HL-60 (cell line): ENCODE measurements around the gene ATP1A4.

Experiments used
- DNase-seq, 2 experiments: peaks; one replicate each; pipeline ENCODE4 v3.0.0-alpha.2; 2010 to 2020; ENCODE audit warnings: low read depth in 1 of 2, low spot score in 1 of 2
- H3K27ac ChIP-seq: fragments of 250-450 bp; sonication (Bioruptor Pico); replicated peaks from 2 replicates; pipeline ENCODE4 v1.5.1; 2020; ENCODE audit warnings: mild to moderate bottlenecking, moderate library complexity
- H3K27me3 ChIP-seq: fragments of 250-450 bp; sonication (Bioruptor Pico); 2 replicates; pipeline ENCODE4 v1.5.1; 2021; ENCODE audit warnings: mild to moderate bottlenecking, moderate library complexity; ENCODE audit not compliant: insufficient read depth, poor library complexity, severe bottlenecking
- H3K4me3 ChIP-seq: replicated peaks from 2 replicates; pipeline ENCODE4 v1.5.1; 2011; ENCODE audit warnings: mild to moderate bottlenecking, control low read depth, low read length; ENCODE audit not compliant: insufficient read depth
- GABPA ChIP-seq: IDR thresholded peaks from 2 replicates; pipeline ENCODE4 v1.6.1; 2012; ENCODE audit warnings: low read depth
- POLR2AphosphoS5 ChIP-seq: IDR thresholded peaks from 2 replicates; pipeline ENCODE4 v1.6.1; 2012; ENCODE audit warnings: low read depth
- SPI1 ChIP-seq: IDR thresholded peaks from 2 replicates; pipeline ENCODE4 v1.6.1; 2012; ENCODE audit warnings: low read depth, mild to moderate bottlenecking, borderline replicate concordance
- long read RNA-seq: library from polyadenylated mRNA; unstranded; transcript quantifications from one replicate; pipeline ENCODE4 v2.0.0, GENCODE V29; 2020
- TF ChIP-seq, protein P1 (sequence below): IDR thresholded peaks from one replicate; pipeline ENCODE4 v1.5.1; 2011; ENCODE audit warnings: low read length, control low read depth, inconsistent platforms; ENCODE audit not compliant: insufficient read depth
- TF ChIP-seq, protein P2 (sequence below): IDR thresholded peaks from 2 replicates; pipeline ENCODE4 v1.6.1; 2012; ENCODE audit warnings: low read depth; ENCODE audit not compliant: insufficient replicate concordance

Gene ATP1A4
- long read RNA-seq = 0 reads

DNA sequence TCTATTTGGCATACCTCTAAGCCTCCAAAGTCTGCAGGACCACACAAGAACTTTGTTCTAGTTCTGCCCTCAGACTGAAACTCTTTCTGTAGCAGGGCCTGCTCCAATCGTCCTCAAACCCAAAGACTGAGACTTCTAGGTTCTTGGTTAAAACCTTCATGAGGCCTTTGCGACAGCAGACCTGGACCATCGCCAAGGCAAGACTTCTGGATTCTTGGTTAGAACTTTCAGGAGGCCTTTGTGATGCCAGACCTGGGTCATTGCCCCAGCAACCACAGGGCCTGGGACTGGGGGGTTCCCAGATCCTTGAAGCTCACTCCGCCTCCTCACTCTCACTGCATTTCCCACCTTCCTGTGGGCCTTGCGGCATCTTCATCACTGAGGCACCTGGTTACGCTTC is at the start of gene ATP1A4:
ATP1A4 (plus strand) TSS at position 301 of the 400 bp plus-strand sequence. CDS start 438 bp downstream, outside the sequence.
- Histone ChIP-seq H3K4me3 (no peak within 1 kb of the TSS), H3K27ac (no peak within 1 kb of the TSS), H3K27me3 (no peaks in the 10 kb centered on the region)
- DNase-seq = no peak
- TF ChIP-seq GABPA (no peak), POLR2AphosphoS5 (no peak), SPI1 (no peak)
- TF ChIP-seq, protein P1, sequence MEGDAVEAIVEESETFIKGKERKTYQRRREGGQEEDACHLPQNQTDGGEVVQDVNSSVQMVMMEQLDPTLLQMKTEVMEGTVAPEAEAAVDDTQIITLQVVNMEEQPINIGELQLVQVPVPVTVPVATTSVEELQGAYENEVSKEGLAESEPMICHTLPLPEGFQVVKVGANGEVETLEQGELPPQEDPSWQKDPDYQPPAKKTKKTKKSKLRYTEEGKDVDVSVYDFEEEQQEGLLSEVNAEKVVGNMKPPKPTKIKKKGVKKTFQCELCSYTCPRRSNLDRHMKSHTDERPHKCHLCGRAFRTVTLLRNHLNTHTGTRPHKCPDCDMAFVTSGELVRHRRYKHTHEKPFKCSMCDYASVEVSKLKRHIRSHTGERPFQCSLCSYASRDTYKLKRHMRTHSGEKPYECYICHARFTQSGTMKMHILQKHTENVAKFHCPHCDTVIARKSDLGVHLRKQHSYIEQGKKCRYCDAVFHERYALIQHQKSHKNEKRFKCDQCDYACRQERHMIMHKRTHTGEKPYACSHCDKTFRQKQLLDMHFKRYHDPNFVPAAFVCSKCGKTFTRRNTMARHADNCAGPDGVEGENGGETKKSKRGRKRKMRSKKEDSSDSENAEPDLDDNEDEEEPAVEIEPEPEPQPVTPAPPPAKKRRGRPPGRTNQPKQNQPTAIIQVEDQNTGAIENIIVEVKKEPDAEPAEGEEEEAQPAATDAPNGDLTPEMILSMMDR = no peak
- TF ChIP-seq, protein P2, sequence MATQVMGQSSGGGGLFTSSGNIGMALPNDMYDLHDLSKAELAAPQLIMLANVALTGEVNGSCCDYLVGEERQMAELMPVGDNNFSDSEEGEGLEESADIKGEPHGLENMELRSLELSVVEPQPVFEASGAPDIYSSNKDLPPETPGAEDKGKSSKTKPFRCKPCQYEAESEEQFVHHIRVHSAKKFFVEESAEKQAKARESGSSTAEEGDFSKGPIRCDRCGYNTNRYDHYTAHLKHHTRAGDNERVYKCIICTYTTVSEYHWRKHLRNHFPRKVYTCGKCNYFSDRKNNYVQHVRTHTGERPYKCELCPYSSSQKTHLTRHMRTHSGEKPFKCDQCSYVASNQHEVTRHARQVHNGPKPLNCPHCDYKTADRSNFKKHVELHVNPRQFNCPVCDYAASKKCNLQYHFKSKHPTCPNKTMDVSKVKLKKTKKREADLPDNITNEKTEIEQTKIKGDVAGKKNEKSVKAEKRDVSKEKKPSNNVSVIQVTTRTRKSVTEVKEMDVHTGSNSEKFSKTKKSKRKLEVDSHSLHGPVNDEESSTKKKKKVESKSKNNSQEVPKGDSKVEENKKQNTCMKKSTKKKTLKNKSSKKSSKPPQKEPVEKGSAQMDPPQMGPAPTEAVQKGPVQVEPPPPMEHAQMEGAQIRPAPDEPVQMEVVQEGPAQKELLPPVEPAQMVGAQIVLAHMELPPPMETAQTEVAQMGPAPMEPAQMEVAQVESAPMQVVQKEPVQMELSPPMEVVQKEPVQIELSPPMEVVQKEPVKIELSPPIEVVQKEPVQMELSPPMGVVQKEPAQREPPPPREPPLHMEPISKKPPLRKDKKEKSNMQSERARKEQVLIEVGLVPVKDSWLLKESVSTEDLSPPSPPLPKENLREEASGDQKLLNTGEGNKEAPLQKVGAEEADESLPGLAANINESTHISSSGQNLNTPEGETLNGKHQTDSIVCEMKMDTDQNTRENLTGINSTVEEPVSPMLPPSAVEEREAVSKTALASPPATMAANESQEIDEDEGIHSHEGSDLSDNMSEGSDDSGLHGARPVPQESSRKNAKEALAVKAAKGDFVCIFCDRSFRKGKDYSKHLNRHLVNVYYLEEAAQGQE = no peak

DNA sequence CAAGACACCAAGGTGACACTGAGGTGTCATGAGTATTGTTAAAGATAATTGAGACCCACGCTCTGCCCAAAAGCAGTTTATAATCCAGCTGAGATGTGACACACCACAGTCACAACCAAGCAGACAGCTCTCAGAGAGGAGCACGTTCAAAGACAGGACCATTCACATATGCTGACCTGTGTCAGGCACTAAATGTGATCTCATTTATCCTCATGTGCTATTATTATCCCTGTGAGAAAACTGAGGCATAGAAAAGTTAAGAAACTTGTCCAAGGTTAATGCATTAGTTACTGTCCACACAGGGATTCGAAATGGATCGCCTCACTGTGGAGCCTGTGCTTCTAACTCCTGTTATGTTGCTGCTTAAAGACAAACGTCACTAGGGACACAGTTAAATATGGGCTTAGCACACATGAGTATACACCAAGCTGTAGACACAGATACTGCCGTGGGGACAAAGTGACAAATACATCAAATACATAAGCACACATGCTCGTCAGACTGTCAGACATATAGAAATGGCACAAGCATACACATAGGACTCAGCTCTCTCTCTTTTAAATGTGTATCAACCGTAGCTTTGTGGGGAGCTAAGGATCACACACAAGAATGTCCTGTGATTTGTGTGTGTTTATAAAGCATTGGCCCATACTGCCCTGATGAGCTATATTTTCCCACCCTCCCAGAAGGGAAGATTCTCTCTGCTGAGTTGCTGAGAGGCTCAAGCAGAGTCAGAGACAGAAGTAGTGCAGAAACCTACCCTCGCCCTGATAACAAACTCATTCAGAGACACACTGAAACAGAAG is 49.5 kb upstream of the ATP1A4 start:
- Histone ChIP-seq H3K4me3 (no peak overlapping the region), H3K27ac (no peak overlapping the region), H3K27me3 (no peaks in the 10 kb centered on the region)
- TF ChIP-seq SPI1 (no peak), GABPA (no peak)
- TF ChIP-seq, protein P1 = no peak
- DNase-seq = no peak

DNA sequence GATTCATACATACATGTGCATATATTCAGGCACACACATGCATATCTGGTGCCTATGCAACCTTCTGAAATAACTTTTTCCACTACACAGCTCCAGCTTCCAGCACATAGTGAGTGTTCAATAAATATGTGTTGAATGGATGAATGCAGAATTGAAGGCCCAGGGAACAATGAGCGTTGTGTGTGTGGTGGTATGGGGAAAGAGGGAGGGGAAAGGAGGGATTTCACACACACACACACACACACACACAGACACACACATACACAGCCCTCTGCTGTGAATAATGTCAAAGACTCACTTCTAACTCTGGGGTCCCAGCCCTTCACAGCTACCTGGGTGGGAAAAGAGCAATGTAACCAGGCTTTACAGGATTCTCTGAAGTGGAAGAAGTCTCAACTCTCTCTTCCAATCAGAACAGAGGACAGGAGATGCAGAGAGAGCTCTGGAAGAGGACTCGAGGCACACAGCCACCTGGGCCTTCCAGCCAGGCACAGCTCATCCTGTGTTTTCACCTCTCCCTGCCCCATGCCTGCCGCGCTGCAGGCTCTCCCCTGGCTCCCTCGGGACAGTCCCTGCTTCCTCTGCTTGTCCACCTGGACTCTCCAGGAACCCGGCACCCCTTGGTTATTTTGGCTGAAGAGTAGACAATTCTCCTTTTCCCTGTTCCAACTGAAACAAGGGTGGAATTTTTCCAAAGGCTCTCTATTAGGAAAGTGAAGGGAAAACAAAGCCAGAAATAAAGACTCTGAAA is 47.6 kb upstream of the ATP1A4 start:
- Histone ChIP-seq H3K4me3 (no peak overlapping the region), H3K27ac (no peak overlapping the region), H3K27me3 (no peaks in the 10 kb centered on the region)
- TF ChIP-seq, protein P2 = no peak
- TF ChIP-seq POLR2AphosphoS5 (no peak), GABPA (no peak), SPI1 (no peak)
- TF ChIP-seq, protein P1 = no peak
- no peak for DNase-seq
